Breast epithelium (tissue), 3 donors: ENCODE data around the gene FAM136A.

ENCODE experiments used
- CTCF ChIP-seq, 3 donors: fragments of 450-650 bp; IDR thresholded peaks; one replicate each; pipeline ENCODE4 v1.5.1; 2016 to 2017; ENCODE audit warnings: antibody characterized with exemption in 3 of 3, mild to moderate bottlenecking in 3 of 3, moderate library complexity in 3 of 3
- POLR2A ChIP-seq: fragments of 450-650 bp; IDR thresholded peaks from one replicate; pipeline ENCODE4 v1.6.1; 2016; ENCODE audit warnings: antibody characterized with exemption, mild to moderate bottlenecking, moderate library complexity
- POLR2AphosphoS5 ChIP-seq, 3 donors: sonication (generic); formaldehyde crosslinking; IDR thresholded peaks; one replicate each; pipeline ENCODE4 v1.6.1; 2017; ENCODE audit warnings: antibody characterized with exemption in 3 of 3

- TF ChIP-seq CTCF (IDR thresholded peaks at IDR 0.05) (no peak), POLR2A (no peak), POLR2AphosphoS5 (IDR thresholded peaks at IDR 0.05) (no peak)
Measured at GRCh38 chr2:70312560-70312959, 10.7 kb upstream of the FAM136A start.
